Measurements from ENCODE around the gene TGM1.
A peak's percentile ranks its signal among the peaks of the same experiment; 100 is the strongest.

Gene TGM1

GRCh38 chr14:24262821-24263733, at the start of gene TGM1:
TGM1 (minus strand) TSS chr14:24263177; CDS start chr14:24262352, 825 bp downstream.
- DNase-seq, result no peak

DNA sequence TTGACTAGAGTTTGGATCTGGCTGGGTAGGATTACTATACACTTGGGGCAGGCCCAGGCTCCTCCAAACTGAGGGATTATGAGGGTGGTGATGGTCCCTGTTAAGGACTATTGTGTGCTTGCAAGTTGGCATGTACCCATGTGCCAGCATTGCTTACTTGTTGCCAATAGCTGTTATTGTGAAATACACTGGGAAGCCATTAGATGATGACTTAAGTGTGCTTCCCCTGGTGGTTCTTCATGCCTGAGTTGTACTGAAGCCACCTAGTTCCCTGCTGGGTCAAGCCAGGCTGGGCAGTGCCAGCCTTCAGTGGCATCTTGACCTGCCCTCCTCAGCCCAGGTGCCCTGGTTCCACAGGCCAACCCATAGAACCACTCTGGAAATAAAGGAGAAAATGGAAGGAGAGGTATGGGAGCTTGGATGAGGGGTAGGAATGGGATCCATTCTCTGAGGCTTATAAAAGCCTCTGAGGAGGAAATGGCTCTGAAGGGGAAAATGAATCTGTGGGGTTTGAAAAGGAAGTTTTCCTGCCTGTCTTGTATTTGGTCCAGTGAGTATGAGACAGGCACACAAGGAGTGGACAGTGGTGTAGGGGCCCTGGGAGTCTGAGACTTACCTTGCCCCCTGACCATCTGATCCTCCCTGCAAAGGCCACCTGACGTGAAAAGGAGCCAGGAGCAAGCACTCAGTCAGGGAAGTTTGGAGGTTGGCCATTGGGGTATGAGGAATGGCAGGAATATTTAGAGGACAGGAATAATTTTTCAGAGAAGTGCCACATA, 49.0 kb upstream of the TGM1 start:
- DNase-seq, result peak; percentile 31

GRCh38 chr14:24310646-24311604, 47.9 kb upstream of the TGM1 start, which contains the start of gene LTB4R:
LTB4R (plus strand) TSS chr14:24311502; CDS start chr14:24315652, 4,150 bp downstream.
- peak; percentile 74 for DNase-seq

GRCh38 chr14:24310265-24310645, 47.3 kb upstream of the TGM1 start:
- DNase-seq, result no peak

DNA sequence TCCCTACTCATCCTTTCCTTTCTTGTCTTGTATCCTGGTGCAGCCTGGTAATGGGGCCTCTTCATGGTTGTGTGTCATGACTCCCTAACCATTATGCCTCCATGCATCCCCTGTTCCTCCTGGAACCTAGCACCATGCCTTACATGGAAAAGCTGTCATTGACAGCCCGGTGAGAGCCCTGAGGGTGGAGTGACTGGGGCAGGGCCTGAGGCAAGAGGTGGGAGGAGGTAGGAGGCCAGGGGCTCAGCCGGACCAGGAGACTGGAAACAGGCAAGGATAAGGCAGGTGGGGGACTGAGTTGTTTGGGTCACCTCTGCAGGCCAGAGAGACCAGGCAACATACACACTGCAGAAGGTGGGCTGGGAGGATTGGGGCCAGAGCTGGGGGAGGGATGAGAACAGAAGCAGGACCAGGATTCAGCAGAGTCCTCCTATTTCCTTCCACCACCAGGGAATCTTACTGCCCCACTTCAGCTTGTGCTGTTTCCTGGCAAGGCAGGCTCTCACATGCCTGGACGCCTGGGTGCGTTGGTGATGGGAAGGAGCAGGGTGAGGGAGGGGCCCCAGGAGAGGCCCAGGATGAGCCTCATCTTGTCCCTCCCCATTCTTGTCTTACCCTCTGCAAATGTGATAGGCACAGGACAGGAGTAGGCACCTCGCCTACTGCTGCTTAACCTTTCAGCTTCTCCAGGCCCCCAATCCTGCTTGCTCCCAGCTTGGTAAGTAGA, 46.7 kb upstream of the TGM1 start, which contains the start of gene LTB4R2:
LTB4R2 (plus strand) TSS at position 603 of the 727 bp plus-strand sequence. CDS start 525 bp downstream, outside the sequence.
- no peak for DNase-seq

DNA sequence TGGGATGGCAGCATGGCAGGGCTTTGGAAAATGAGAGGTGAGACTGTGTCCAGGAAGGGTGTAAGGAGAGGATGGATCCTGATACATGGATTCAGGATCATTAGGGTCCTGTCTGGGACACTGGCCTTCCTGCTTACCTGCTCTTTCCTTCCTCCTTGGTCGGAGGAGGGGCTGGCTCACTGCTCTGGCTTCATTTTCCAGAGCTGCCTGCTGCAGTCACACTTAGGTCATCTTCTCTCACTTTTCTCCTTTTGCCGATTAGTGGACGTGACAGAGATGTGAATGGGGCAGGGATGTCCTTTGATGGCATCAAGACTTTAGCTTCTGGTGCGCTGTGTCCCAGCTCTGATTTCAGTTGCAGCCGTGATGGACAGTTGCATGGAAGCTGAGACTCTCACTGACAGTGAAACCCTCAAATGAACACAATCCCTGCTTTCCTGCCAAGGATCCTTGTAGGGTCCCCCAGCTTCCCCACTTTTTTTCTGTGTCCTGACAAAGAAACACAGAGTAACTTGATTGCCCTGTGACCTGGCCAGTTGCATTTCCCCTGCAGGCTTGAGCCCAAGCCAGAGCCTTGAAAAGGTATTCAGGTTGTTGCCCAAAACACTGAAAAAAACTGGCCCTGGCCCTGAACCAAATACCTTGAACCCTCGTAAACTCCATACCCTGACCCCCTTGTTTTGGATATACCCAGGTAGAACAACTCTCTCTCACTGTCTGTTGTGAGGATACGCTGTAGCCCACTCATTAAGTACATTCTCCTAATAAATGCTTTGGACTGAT, 45.6 kb upstream of the TGM1 start:
- no peak for DNase-seq

DNA sequence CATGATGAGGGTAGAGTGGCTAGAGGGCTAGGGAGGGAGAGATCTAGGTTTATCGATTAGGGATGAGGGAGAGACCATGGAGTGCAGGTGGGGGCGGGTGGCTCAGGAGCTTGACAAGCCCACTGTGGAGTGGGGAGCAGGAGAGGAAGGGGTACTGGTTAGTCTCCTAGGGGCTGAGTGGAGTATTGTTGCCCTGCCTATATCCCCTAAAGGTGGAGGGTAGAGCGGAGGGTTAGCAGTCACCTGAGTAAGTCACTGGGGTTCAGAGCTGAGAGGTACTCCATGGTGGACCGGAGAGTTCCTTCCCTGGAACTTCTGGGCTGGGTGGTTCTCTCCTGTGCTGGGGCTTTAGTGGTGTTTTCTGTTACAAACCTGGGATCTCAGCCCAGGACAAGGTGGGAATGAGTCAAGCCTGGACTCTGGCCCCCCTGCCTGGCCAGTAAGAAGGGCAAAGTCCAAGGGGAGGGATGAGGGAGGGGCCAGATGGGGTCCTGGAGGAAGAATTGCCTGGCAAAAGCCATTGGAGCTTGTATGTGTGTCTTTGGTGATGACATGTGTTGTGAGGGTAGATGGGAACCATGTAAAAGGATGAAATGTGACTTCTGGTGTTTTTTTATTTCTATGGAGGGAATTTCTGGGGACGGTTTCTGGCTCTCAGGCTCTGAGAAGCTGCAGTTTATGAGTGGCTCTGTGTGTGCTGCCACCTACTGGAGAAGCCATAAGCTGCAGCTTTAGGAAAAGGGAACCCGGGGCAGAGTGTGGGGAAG, 44.8 kb upstream of the TGM1 start, which contains the start of gene CIDEB:
CIDEB (minus strand) TSS at position 403 of the 767 bp plus-strand sequence; CDS start at position 284, 119 bp downstream.
- DNase-seq, result peak; percentile 64

DNA sequence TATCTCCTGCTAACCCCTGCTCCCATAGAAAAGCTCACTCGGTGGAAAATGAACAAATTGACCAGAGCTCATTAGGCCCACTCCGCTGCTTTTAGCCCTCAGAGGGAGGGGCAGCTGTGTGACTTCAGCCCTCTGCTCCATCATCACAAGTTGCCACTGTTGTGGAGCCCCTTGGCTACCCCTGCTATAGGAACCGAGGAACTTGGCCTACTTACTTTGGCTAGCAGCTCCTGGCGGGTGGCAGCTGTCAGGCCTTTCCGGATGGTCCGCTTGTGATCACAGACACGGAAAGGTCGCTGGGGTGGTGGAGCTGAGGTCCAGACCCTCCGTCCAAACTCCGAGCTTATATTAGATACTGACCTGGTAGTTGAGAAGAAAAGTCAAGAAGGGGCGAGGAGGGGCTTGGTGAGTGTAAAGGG, 44.2 kb upstream of the TGM1 start:
- no peak for DNase-seq

GRCh38 chr14:24304019-24304387, 41.0 kb upstream of the TGM1 start:
- no peak for DNase-seq

DNA sequence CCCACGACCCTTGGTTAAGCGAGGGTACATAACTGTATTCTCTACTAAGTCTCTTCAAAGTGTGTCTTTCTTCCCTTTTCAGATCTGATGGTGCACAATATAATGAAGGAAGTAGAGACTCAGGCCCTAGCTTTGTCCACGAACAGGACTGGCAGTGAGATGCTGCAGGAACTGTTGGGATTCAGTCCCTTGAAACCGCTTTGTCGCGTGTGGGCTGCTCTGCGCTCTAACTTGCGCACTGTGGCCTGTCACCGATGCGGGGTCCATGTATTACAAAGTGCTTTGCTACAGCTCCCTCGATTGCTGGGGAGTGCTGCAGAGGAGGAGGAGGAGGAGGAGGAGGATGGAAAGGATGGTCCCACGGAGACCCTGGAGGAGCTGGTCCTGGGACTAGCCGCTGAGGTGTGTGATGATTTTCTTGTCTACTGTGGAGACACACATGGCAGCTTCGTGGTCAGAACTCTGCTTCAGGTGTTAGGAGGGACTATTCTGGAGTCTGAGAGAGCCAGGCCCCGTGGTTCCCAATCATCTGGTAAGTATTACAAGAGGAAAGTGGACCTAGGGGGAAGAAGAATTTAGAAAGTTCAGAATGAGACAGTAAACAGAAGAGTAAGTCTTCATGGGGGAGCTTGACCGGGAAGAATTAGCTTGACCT, 37.5 kb upstream of the TGM1 start:
- DNase-seq, result no peak

DNA sequence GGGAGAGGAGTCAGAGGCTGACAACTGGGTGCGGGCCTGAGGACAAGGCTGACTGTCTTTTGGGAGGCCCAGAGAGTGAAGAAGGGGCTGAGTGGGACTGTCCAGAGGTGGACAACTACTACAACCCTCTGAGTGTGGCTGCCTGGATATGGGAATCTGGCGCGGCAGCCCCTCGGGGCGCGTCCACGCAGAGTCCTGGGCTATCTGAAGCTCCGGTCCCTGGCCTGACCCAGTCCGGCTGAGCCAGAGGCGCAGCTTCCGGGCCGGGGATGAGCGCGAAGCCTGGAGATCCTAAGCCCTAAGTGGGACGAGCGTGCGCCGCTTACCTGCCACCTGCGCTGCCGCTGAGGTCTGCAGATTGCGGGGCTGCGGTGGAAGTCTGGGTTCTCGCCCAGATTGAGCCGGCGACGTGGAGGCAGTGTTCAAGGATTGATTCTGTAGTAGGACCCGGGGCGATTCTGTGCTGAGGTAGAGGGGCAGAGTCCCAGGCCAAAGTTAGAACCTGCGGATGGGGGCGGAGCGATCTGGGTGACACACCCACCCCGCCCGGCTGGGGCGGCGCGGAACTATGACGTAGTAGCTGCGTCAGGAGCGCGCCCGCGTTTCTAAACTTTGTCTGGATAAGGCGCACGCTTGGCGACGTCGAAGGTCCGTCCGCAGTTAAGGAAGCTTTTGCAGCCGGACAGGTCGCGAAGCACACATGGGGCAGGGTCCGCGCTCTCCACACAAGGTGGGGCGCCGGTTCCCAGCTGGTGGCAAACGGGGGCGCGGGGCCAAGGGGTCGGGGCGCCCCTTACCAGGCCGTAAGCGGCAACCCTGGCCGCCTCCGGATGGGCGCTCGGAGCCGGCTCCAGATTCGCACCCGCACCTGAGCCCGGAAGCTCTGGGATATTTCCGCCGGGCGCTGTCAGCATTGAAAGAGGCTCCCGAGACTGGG, 36.5 kb upstream of the TGM1 start, which contains the start of the genes DHRS1 and NOP9:
DHRS1 (minus strand) TSS at position 526 of the 937 bp plus-strand sequence. CDS start 674 bp downstream, outside the sequence.
NOP9 (plus strand) TSS at position 596 of the 937 bp plus-strand sequence; CDS start at position 701, 105 bp downstream.
- DNase-seq, result peak; percentile 92

- DNase-seq, result peak; percentile 10
Measured at GRCh38 chr14:24298892-24299254, 35.9 kb upstream of the TGM1 start.

DNA sequence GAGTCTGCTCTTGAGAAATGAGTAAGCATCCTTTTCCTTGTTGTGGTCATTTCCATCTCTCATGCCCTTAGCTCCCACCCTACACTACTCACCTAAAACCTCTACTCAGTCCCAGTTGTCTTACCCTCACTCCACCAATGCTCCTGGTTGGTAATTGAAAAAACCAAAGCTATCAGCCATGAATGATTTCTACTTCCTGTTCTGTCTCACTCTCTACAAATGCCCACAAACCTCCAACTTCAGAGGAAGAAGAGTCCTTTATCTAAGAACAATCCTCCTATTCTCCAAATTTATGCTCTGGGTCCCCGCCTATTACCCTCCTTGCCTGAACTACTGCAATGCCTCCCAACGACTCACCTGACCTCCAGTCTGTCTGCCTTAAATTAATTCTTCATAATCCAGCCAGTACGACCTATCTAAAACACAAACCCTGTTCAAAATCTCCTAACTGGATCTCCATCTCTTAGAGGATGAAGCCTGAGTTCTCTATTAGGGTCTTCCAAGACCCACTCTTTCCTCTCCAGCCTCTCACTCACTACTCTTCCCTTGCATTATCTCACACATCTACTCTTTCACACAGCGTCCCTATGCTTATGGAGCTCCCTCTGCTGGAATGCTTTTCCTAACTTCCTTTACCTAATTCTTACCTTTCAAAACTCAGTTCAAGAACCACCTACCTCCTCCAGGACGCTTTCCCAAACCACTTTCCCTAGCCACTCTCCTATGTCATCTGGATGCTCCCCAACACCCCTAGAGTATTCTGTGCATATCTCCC, 34.4 kb upstream of the TGM1 start:
- DNase-seq, result no peak

- DNase-seq, result peak; percentile 79
Measured at GRCh38 chr14:24296341-24297157, 33.6 kb upstream of the TGM1 start.

DNA sequence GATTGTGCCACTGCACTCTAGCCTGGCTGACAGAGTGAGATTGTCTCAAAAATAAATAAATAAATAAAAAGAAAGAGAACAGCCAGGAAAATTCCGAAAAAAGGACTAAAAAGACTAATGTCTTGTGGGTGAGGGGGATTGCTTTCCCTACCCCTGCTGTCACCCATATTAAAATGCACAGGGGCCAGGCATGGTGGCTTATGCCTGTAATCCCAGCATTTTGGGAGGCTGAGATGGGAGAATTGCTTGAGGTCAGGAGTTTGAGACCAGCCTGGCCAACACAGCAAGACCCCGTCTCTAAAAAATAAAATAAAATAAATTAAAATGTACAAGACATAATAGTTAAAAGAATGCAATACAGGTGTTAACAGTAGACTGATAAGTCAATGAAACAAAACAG, 30.5 kb upstream of the TGM1 start:
- no peak for DNase-seq
